Measurements from ENCODE around the gene SMIM22.

SMIM22 gene

GRCh38 chr16:4814046-4814445 is 18.9 kb downstream of the SMIM22 start:
- TF ChIP-seq CTCF (conservative IDR thresholded peaks at IDR 0.05): no peak
- H3K27ac ChIP-seq: no peak overlapping the region

DNA sequence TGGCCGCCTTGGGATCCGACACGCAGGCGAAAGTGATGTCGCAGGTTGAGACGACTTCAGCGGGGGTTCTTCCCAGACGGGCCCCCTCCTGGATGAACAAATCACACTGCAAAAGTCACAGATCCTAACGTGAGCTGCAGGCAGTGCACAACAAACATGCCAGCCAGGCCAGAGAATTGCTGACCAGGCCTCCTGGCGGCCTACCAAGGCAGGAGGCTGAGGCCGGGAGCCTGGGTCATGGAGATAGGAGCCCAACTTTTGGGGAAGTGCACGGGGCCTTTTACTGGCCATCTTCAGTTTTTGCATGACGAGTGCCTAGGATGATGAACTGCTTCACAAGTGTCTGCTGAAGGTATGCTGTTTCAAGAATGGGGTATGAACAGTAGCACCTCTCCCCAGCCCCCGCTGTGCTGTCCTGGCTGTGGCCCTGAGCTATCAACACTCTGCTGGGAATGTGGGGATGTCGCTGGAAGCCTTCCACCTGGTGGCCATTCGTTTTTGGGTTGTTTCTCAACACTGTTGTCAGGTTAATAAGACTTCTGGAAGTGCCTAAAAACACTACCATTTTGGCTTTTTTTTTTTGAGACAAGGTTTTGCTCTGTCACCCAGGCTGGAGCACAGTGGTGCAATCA is 19.5 kb downstream of the SMIM22 start:
- H3K27ac ChIP-seq: no peak overlapping the region
- TF ChIP-seq CTCF (conservative IDR thresholded peaks at IDR 0.05): no peak

GRCh38 chr16:4820652-4821051 is 25.5 kb downstream of the SMIM22 start:
- H3K27ac ChIP-seq: no peak overlapping the region
- no peak for TF ChIP-seq CTCF (conservative IDR thresholded peaks at IDR 0.05)

GRCh38 chr16:4825196-4825595 is 30.0 kb downstream of the SMIM22 start:
- no peak for TF ChIP-seq CTCF (conservative IDR thresholded peaks at IDR 0.05)
- H3K27ac ChIP-seq: no peak overlapping the region

GRCh38 chr16:4826526-4826925 is 31.4 kb downstream of the SMIM22 start:
- H3K27ac ChIP-seq: no peak overlapping the region
- TF ChIP-seq CTCF (conservative IDR thresholded peaks at IDR 0.05): no peak

DNA sequence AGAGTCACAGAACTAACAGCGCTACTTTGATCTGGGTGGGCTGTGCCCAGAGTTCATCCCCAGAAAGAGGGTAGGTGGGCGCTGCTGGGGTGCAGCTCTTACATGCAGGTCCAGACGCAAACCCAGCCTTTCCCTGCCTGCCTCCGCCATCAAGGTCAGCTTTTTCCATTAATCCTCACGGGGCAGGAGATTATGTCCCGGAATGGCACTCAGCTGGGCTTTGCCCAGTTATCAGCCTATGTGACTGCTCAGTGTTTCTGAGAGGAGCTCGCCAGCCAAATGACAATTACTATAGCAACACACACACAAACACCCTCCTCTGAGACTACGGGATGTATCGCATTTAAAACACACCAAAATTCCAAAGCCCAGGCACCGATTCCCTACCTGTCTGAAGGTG is 31.8 kb downstream of the SMIM22 start:
- H3K27ac ChIP-seq: no peak overlapping the region
- no peak for TF ChIP-seq CTCF (conservative IDR thresholded peaks at IDR 0.05)

DNA sequence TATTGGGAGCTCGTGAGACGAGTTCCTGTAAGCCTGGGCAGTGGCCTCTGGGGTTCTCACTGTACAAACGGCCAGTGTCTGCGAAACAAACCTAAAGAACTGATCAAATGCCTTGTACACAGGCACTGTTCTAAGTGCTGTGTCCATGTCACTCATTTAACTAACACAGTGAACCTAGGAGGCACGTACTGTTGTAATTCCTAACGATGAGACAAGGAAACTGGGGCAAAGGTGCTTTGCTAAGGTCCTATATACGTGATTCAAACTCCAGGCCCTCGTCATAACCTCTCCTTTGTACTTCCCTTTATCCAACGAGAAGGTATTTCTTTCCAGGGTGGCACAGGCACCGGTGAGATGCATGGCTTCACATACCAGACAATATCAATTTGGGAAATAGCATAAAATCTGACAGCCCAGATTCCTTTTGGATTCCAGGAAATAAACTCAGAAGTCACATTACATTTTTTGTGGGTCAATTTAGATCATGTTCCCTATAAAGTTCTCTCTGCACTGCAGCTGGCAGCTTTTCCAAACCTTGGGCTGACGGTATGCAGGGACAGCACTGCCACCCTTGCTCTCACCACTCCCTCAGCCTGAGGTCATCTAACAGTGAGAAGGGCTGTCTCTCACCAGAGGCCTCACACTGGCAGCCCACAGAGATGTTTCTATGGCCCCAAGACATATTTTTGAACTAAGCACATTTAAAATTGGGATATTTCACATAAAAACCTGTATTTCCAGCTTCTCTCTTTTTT is 33.6 kb downstream of the SMIM22 start:
- no peak for TF ChIP-seq CTCF (conservative IDR thresholded peaks at IDR 0.05)
- H3K27ac ChIP-seq: peak overlapping the region; percentile 18; the same call in 1 of the 2 replicates
